CD4-positive, alpha-beta T cell treated with Interleukin-21 for 1 hour (primary cell): ENCODE results near the gene LDLRAD4.
A peak's percentile ranks its signal among the peaks of the same experiment; 100 is the strongest.

Experiments used
- DNase-seq: peaks from one replicate; pipeline ENCODE4 v3.0.0-alpha.2; 2020

LDLRAD4 gene

DNA sequence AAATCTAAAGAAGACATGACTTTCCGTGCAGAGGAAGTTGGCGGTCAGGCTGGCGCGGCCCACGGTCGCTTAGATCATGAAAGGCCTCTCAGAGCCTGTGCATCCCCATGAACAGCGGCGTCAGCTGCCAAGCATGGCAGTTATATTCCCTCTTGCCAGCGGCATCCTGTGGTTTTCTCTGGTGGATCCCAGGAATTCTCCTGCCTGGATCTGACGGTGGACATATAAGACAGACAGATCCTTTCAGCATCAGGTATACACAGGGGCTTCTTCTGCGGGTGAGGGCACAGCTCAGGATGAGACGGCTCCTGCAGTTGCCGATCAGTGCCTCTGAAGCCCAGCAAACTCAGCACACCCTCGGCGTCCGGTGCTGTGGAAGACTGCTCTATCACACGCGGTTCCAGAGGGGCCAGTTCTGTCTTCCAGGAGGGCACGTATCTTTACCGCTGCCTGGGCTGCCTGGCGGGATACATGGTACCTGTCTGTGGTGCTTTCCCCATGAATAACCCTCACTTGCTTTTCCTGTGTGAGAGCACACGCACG, 157.8 kb downstream of the LDLRAD4 start:
- DNase-seq: peak; percentile 64

DNA sequence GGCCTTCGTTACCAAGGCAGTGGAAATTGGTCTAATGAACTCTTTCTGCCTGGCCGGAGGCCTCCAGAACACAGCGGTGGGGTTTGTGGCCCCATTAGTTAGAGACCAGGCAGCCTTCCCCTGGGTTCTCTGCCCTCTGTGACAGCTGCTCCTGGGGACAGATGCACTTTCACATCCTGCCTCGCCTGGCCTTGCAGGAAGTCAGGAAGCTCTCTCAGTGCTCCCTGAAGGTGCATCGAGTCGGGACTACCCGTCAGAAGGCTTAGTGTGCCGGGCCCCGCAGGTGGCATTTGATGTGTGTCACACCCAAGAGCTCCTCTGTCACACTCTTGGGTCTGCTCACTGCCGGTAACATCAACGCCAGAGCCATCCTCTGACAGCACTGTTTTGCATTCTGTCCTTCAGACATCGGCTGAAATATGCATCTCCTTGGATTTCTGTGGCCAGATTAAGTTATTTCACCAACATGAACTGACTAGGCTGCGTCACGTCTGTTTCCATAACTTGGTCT, 158.3 kb downstream of the LDLRAD4 start:
- peak; percentile 75 for DNase-seq

DNA sequence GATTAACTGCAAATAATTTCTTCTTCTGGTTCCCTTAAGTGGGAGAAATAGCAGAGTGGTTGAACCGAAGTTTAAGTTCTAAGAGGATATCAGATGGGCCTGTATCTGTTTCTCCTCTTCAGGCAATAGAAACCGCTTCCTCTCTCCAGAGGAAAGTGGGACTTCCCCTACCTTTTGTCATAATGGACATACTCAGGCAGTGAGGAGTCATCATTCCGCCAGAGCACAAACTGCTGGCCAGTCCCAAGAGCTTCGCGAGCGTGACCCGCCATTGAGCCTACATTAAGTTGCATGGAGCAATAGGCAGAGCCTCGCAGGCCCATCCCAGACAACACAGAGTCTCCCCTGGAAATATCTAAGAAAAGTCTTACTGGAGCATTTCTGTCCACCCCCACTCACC, 158.9 kb downstream of the LDLRAD4 start:
- peak; percentile 61 for DNase-seq

DNA sequence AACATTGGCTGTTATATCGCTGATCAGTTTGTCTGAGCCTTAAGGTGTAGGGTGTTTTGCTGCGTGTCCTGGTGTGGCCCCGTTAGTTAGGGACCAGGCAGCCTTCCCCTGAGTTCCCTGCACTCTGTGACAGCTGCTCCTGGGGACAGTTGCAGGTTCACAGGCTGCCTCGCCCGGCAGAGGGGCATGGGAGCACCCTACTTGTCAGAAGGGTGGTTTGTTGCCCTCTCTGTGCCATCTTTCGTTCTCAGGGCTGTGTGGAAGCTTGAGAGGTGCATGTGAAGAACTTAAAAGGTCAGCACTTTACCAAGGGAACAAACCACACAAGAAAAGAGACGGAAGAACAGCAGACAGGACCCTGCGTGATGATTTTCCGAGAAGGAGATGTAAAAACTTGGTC, 159.6 kb downstream of the LDLRAD4 start:
- DNase-seq: peak; percentile 63

DNA sequence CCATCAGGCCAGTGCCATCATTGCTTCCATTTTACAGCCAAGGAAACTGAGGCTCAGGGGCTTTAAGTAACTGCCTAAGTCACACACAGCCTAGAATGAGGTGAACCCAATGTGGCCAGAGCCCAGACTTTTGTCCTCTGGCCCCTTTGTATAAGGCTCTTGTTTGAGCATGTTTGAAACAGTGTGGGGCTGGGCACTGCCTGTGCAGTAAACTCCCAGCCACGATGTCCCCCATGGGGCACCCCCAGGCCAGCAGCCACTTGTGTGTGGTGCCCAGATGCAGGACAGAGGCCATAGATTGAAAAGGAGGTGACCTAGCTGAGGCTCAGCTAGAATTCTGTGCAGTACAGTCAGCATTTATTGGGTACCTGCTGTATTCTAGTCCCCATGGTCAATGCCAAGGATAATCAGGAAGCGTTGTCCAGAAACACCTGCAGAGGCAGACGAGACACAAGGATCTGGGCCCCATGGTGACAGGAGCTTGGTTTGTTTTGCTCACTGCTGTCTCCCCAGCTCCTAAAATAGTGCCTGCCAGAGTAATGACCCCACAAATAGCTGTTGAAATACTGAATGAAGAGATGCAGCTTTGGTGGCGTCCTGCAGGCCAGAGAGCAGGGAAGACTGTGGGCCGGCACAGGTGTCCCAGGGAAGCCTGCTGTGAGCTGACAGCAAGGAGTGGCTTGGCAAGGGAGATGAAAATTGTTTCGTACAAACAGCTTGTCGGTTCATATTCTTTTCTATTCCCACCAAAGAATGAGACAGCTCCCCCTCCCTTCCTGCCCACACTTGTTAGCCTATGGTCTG, 160.7 kb downstream of the LDLRAD4 start:
- DNase-seq: no peak

DNA sequence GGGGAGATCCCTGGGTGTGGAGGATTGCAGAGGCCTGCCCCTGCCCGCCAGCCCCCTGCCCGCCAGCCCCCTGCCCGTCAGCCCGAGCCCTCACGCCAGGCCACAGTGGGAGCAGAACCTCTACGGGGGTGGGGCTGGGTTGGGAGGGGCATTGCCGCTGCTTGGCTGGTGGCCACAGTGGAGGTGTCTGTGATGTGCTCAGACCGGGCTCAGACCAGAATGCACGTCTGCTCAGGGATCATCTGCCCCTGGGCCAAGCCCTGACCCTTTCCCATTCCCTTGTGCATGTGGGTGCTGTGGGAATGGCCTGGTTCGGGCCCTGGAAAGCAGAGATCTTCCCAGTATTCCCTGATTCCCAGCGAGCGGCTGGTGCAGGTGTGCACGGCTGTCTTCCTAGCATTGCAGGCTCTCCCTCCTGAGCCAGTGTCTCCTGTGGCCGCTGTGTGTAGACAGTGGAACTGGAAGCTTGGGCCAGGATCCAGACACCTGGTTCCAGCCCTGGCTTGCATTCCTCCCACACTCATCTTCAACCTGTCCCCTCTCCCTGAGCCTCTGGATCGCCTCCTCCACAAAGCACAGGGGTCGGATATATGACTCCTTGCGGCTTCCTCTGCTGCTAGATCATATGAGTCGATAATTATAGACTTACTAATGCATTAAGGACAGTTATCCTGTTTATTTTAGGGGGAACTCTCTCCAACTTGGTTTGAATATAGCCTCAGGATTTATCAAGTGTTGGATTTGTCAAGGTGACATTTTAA, 161.6 kb downstream of the LDLRAD4 start:
- no peak for DNase-seq

DNA sequence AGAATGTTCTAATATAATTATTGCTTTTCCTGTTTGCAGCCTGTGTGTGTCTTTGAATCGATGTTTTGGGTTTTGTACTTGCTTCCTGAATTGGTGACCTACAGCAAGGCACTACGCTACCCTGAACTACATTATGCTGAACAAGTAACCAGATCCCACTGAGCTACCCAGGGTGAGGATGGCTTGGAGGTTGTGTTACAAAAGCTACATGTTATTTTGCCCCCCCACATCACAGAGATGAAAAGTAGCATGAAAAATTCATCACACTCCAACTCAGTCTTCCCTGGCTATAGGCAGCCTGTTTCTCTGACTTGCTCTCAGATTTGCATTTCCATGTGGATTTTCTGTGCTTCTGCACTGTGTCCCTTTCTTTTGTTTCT, 162.1 kb downstream of the LDLRAD4 start:
- DNase-seq: no peak

DNA sequence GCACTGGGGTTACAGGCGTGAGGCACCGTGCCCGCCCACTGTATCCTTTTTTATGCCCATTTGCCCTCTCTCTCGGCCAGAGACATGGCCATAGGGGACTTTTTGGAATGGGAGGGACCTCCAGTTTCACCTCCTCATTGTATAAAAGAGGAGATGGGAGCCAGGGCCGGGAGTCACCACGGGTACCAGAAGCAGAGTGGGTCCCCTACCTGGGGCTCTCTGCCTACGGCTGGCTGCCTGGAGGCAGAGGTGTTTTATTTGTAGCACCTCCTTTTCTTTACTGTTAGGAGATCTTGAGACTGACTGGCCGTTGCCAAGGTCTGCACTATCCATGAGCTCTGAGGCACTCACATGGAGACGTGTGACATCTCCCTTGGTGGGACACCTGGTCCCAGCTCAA, 162.8 kb downstream of the LDLRAD4 start:
- no peak for DNase-seq

DNA sequence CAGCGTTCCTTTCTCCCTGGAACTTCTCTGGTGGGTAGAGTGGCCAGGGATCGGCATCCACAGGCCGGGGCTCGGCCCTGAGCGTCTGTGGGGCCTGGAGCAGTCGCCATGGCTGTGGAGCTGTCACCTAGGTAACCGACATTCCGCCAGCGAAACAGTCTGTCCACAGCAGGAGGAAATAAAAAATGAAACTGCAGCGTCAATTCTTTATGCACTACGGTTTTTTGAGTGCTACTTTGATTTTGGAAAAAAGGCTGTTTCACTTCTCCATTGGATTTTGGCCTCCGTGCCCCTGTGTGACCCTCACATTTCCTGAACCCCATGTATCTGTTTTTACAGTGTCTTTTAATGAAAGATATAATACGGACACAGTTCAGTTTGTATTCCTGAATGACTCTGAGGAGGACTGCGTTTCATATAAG, 163.4 kb downstream of the LDLRAD4 start:
- DNase-seq: peak; percentile 79

DNA sequence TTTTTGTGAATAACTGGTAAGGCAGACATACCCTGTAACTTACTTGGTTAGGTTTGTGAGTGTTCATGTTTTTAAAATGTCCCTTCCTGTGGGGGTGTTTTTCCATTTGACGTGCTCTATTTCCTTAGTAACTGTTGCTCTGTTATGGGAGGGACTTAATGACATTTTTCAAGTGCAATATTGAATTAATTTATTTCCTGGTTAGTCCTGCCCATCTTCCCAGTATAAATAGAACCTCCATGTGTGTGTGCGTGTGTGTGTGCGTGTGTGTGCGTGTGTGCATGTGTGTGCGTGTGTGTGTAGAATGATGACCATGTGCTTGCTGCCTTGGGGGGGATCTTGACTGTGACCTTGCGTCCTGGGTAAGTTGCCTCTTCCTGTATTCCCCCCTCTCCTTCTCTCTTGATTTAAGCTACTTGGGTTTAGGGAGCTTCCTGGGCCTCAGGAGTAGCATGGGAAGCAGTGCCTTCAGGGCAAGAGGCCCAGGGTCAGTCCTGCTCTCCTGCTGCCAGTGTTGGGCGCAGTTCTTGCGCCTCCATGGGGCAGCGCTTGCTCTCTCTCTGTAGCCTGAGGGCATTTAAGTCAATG, 163.9 kb downstream of the LDLRAD4 start:
- peak; percentile 86 for DNase-seq

DNA sequence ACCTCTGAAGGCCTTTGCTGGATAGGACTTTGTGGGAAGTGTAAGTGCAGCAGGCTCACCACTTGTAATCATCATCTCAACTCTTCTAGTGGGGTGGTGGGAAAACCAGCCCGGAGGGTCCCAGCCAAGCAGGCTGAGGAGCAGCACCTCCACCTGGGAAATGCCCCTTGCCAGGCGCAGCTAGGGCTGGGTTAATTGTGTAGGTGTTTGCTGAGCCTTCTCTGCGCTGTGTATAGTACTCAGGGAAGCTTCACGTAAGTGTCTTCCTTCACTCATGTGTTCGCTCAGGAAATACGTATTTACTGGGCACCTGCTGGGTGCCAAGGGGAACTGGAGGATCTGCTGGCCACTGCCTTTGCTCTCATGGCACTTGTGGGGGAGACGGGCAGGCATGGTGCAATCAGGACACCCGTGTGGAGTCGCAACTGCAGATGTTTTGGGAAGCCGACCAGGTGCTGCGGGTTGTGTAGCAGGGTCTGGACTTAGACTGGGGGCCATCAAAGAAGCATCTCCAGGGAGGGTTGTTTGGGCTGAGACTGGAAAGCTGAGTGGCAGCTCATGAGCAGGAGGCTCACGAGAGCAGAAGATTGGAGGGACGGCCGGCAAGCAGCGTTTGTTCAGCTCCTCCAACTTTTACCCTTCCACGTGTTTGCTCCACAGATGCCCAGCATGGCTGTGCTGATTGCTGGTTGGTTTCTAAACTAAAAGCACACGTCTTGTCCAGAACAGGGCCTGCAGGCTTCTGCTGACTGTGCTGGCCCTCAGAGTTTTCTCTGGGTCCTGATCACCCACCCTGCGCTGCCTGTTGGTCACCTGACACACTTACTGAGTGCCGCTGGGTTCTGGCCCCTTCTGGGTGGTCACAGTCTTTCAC, 164.6 kb downstream of the LDLRAD4 start:
- DNase-seq: peak; percentile 48

DNA sequence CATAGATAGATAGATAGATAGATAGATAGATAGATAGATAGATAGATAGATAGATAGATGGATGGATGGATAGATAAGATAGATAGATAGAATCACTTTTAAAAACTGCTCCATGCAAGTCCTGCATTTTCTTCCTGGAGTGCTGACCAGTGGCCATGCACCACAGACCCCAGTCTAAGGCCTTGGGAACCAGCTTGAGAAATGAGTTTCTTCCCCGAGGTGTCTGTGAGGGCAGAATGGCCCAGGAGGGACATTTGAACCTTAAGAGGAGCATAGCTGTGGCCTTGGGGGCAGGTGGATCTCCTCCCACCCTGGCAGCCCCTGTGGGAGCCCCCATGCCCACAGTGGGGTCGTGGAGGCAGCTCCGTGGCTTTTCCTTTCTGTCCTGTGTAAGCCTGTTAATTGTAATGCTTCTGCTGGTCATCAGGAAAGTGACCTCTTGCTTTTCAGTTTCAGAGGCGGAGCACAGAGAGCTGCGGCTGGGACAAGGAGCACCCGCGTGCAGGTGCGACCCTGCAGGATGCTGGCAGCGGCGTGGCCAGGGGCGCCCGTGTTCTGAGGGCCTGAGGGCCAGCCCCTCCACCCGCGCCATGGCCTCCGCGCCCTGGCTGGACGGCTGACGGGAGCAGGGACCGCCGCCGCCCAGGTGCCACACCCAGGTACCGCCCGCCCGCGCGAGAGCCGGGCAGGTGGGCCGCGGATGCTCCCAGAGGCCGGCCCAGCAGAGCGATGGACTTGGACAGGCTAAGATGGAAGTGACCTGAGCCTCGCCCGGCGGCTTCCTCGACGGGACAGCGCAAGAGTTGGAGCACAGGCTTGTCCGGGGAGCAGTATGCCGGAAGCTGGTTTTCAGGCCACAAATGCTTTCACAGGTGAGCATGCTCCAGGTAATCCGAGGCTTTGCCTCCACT, 168.6 kb downstream of the LDLRAD4 start:
- DNase-seq: no peak

DNA sequence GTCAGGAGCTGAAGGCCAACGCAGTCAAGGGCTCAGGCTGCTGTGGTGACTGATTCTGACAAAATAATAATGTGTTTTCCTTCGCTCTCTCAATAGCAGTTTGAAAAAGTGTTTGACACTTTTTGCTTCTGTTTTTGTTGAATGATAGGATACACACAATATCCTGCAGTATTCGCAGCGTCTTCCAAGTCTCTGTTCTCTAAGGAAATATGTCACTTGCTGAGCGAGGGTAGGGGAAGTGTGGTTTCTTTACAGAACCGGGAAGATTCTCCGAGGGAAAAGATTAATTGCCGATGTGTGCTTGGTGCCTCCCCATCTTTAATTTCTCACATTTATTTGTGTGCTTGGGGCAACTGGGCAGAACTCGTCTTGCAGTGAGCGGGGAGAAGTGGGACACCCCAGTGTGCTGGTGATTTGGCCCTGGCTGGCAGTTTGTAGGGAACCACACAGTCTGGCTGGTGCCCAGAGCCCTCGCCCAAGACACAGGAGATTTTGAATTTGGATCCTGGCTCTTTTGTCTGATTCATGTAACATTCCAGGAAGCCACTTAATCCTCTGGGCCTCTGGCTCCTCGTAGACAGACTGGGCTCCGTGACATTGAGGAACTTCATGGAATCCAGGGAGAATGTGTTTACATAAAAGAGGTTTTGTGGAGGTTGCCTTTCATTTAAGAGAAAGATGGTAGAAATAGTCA, 169.4 kb downstream of the LDLRAD4 start:
- no peak for DNase-seq

DNA sequence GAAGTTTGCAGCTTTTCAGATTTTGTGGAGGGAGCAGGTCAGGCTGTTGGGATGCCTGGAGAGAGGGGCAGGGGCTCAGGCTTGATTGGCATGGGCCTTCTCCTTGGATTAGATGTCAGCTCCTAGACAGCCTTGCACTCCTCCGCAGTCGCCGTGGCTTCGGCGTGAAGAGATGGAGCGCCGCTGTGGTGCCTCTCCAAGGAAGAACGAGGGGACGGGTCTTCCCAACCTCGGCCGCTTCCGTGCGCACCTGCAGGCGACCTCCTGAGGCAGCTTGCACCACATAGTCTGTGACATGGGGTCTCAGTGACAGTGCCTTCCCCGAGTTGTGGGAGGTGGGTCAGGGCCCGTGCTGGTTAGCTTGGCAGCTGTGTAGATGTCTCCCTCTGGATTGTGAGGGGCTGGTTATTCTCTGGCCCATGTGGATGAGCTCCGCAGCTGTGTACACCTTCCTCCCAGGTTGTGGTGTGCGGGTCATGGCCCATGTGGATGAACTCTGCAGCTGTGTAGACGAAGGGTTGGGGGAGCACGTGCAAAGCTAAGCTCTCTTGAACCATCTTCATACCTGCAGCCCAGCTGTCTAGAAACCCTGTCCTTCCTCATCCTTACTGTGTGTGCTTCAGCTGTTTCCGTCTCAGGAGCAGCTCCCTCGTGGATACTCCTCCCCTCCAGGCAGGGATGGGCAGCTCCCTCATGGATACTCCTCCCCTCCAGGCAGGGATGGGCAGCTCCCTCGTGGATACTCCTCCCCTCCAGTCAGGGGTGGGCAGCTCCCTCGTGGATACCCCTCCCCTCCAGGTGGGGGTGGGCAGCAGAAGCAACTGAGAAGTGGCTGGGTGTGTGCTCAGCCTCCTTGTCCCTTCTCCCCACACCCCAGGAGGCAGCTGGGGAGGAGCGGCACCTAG, 170.3 kb downstream of the LDLRAD4 start:
- no peak for DNase-seq

DNA sequence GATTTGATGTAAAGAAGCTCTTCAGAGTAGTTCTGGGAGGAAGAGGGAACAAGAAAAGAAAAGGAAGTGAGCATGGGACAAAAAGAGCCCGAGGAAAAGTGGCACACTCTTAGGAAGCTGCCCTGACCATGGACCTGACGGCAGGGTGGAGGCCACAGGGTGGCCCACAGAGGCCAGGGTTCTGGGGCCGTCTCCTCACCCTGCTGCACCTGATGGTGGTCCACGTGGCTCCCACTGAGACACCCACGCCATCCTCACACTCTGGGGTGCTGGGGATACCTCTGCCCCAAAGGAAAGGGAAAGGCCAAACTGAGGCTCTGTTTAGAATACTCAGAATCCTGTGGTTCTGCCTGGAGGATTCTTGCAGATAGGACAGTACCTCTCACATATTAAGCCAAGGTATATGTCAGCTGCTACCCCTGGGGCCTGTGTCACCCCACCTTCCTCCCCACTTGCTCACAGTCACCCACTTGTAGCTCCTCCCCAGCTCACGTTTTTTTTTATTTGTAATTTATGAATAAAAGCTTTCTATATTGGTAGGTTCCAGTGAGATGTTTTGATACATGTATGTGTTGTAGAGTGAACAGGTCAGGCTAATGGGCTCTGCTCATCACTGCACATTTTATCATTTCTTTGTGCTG, 171.1 kb downstream of the LDLRAD4 start:
- no peak for DNase-seq

DNA sequence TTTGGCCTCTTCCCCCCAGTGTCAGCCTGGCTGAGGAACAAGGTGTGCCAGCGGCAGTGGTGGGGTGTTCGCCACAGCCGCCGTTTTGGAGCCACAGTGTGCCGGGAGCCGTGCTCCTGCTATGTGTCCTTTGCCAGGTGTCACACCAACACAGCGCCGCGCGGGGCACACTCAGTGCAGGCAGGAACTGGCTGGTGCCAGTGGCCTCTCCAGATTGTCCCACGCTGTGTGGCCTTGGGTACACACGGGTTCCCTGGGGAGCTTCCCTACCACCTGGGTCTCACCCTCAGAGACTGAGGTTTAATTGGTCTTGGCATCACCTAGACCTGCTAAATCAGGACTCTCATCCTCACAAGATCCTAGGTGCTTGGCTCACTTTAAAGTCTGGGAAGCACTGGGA, 171.6 kb downstream of the LDLRAD4 start:
- no peak for DNase-seq

DNA sequence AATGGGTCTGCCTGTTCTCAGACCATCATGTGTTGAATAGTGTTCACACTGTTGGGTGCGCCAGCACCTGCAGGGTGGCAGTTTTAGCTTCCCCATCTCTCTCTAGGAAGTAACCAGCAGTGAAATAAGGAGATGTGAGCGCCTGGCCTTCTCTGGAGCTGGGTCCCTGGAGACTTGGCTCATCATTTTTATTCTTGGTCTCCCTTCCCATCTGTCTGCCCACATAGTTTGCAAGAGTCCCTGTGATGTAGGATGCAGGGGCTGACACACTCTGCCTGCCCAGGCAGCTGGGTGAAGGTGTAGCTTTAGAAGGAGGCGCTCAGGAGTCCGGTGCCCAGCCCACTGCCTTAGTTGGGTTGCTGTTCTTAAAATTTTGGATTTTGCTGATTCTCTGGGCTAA, 172.2 kb downstream of the LDLRAD4 start:
- DNase-seq: no peak

DNA sequence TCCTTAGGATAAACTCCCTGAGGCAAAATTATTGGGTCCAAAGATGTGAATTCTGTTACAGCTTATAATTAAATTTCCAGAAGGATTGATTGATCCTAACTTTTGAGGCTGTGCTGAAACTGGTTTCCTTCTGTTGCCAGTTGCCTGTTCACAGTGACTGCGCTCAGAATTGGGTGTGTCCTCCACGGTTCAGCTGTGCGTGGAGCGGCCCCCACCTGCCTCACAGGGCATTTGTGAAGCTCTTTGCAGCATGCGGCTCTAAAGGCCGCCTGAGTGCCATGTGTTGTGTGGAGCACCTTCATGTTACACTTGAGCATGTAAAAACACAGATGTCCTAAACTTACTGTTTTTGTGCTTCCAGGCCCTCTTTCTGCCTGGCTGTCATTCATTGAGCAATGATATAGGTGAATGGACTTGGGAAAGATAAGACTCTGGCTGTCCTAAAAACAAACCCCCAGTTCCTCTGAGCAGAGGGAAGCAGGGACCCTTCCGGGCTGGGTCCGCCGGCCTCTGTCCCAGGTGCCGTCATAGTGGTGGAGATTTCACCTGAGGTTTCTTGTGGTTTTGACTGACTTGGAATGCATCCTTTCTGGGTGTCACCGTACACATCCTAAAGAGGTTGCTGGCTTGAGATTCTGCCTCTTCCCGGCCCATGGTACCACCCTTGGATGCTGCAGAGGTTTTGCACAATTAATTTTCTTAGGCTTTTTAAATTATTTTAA, 173.6 kb downstream of the LDLRAD4 start:
- no peak for DNase-seq
